H1 (cell line): ENCODE measurements around the gene SLC6A6.

Experiments used
- BRCA1 ChIP-seq: IDR thresholded peaks from 2 replicates; pipeline ENCODE4 v1.6.1; 2012; ENCODE audit warnings: low read depth, low read length, improper control_type of control experiment
- CHD2 ChIP-seq: IDR thresholded peaks from 2 replicates; pipeline ENCODE4 v1.6.1; 2012; ENCODE audit warnings: low read length, improper control_type of control experiment
- CTCF ChIP-seq, 3 experiments: IDR thresholded peaks; 1 replicate in 2 of 3; 2 replicates in 1 of 3; pipeline versions ENCODE4 v1.5.1 to v1.6.1; 2011; ENCODE audit warnings: low read length in 3 of 3, mild to moderate bottlenecking in 3 of 3, inconsistent platforms in 2 of 3, low read depth in 1 of 3, moderate library complexity in 1 of 3; ENCODE audit not compliant: insufficient read depth in 1 of 3; ENCODE audit errors: control extremely low read depth in 1 of 3
- EP300 ChIP-seq, 2 experiments: IDR thresholded peaks; 1 replicate in 1 of 2; 2 replicates in 1 of 2; pipeline ENCODE4 v1.6.1; 2011 to 2012; ENCODE audit warnings: low read depth in 2 of 2, low read length in 2 of 2, mild to moderate bottlenecking in 2 of 2, borderline replicate concordance in 1 of 2, inconsistent platforms in 1 of 2, moderate library complexity in 1 of 2
- EZH2 ChIP-seq: fragments of 200-600 bp; sonication (generic); IDR thresholded peaks from 2 replicates; pipeline ENCODE4 v1.7.1; 2012; ENCODE audit warnings: low read depth, mild to moderate bottlenecking, moderate library complexity, low read length, inconsistent platforms; ENCODE audit not compliant: severe bottlenecking
- JUND ChIP-seq: IDR thresholded peaks from 2 replicates; pipeline ENCODE4 v1.6.1; 2011; ENCODE audit warnings: mild to moderate bottlenecking, improper control_type of control experiment, low read length
- POLR2A ChIP-seq, 2 experiments: IDR thresholded peaks; 1 replicate in 1 of 2; 2 replicates in 1 of 2; pipeline ENCODE4 v1.6.1; 2011; ENCODE audit warnings: low read depth in 2 of 2, low read length in 2 of 2, mild to moderate bottlenecking in 2 of 2; ENCODE audit errors: control extremely low read depth in 1 of 2
- POLR2AphosphoS5 ChIP-seq: IDR thresholded peaks from 2 replicates; pipeline ENCODE4 v1.6.1; 2011; ENCODE audit warnings: low read depth, low read length
- SP4 ChIP-seq: IDR thresholded peaks from 2 replicates; pipeline ENCODE4 v1.6.1; 2012; ENCODE audit warnings: low read length, inconsistent platforms
- TAF1 ChIP-seq: IDR thresholded peaks from 2 replicates; pipeline ENCODE4 v1.6.1; 2011; ENCODE audit warnings: mild to moderate bottlenecking, low read depth, low read length
- TBP ChIP-seq: IDR thresholded peaks from 2 replicates; pipeline ENCODE4 v1.6.1; 2011; ENCODE audit warnings: low read depth, low read length, improper control_type of control experiment
- TF ChIP-seq, protein P1 (sequence below): IDR thresholded peaks from 2 replicates; pipeline ENCODE4 v1.6.1; 2012; ENCODE audit warnings: low read length, inconsistent platforms

- TF ChIP-seq TBP = no peak
- TF ChIP-seq CTCF (IDR thresholded peaks at IDR 0.05; ENCODE audit: control extremely low read depth in 1 of 3, insufficient read depth in 1 of 3, low read depth in 1 of 3, low read length in 3 of 3) = no peak
- TF ChIP-seq POLR2A (IDR thresholded peaks at IDR 0.05; ENCODE audit: control extremely low read depth in 1 of 2, low read depth in 2 of 2, low read length in 2 of 2) = no peak
- TF ChIP-seq, protein P1, sequence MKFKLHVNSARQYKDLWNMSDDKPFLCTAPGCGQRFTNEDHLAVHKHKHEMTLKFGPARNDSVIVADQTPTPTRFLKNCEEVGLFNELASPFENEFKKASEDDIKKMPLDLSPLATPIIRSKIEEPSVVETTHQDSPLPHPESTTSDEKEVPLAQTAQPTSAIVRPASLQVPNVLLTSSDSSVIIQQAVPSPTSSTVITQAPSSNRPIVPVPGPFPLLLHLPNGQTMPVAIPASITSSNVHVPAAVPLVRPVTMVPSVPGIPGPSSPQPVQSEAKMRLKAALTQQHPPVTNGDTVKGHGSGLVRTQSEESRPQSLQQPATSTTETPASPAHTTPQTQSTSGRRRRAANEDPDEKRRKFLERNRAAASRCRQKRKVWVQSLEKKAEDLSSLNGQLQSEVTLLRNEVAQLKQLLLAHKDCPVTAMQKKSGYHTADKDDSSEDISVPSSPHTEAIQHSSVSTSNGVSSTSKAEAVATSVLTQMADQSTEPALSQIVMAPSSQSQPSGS = no peak
- TF ChIP-seq EZH2 = no peak
- 0 out of 2 replicates have a peak, but pooled peaks have one; percentile 12 for TF ChIP-seq TAF1
- TF ChIP-seq CHD2 = no peak
- TF ChIP-seq SP4 = no peak
- 0 out of 2 replicates have a peak, but pooled peaks have one; percentile 27 for TF ChIP-seq POLR2AphosphoS5
- no peak for TF ChIP-seq BRCA1
- no peak for TF ChIP-seq EP300 (IDR thresholded peaks at IDR 0.05; ENCODE audit: borderline replicate concordance in 1 of 2, low read depth in 2 of 2, low read length in 2 of 2)
- TF ChIP-seq JUND = no peak
These were observed 55.6 kb downstream of the SLC6A6 start for GRCh38 chr3:14457999-14458398.
